ENCODE data around the gene TULP1. TPM values are rescaled to one million over a fixed set of nuclear protein-coding genes. Genes with fewer than 3 reads are reported as not detected.

The TULP1 gene
- total RNA-seq, 1 donor from 2014 or later: not detected

GRCh38 chr6:35483490-35483889 is 29.2 kb downstream of the TULP1 start:
- no peak for DNase-seq (ENCODE audit: low spot score)
- Mint-ChIP-seq H3K4me1 (ENCODE audit: unreplicated experiment) (peaks cover 16% of the 10 kb centered on the region), H3K36me3 (ENCODE audit: low read depth, unreplicated experiment) (peaks cover 3% of the 10 kb centered on the region), H3K27ac (ENCODE audit: unreplicated experiment) (no peak overlapping the region), H3K4me3 (ENCODE audit: unreplicated experiment) (no peak overlapping the region), H3K27me3 (ENCODE audit: unreplicated experiment) (peaks cover 6% of the 10 kb centered on the region), H3K9me3 (ENCODE audit: unreplicated experiment) (no peaks in the 10 kb centered on the region)
- TF ChIP-seq CTCF (IDR thresholded peaks at IDR 0.05; ENCODE audit: unreplicated experiment): no peak

DNA sequence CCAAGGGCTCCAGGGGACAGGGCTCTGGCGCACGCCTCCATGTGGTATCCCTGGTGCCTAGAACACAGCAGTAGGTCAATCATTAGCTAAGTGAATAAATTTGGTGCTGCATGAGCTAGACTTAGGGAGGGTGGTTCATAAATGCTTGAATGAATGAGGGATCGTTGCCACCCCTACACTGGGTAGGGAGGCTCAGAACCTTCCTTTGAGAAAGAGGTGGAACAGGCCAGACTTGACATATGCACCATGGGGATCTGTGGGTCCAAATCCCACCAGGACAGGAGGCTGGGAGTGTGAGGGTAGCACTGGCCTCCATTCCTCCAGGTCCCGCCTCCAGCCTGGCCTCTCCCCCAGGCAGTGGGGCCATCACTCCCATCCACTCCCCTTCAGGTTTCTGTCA is 29.6 kb downstream of the TULP1 start:
- H3K27ac Mint-ChIP-seq (ENCODE audit: unreplicated experiment): no peak overlapping the region

DNA sequence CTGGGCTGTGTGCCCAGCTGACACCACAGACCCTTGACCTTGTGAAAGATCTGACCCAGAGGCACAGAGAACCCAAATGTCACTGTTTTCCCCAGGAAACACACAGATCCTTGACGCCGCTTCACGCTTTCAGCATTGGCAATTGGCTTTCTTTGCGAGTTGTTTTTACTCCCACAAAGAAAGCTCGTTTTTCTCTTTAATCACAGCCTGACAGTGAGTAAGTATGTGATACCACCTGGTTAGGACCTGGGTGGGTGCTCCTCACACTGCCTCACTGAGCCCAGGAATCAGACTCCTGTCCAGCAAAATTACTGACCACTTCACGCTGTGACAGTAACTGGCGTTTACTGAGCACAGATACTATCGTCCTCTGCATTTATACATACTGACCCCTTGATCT is 31.5 kb downstream of the TULP1 start:
- peaks cover 4% of the 10 kb centered on the region for H3K4me1 Mint-ChIP-seq (ENCODE audit: unreplicated experiment)
- no peak overlapping the region for H3K27ac Mint-ChIP-seq (ENCODE audit: unreplicated experiment)
- H3K4me3 Mint-ChIP-seq (ENCODE audit: unreplicated experiment): no peak overlapping the region
- peaks cover 2% of the 10 kb centered on the region for H3K27me3 Mint-ChIP-seq (ENCODE audit: unreplicated experiment)
- no peaks in the 10 kb centered on the region for H3K36me3 Mint-ChIP-seq (ENCODE audit: low read depth, unreplicated experiment)
- no peak for DNase-seq (ENCODE audit: low spot score)
- TF ChIP-seq CTCF (IDR thresholded peaks at IDR 0.05; ENCODE audit: unreplicated experiment): no peak
- no peaks in the 10 kb centered on the region for H3K9me3 Mint-ChIP-seq (ENCODE audit: unreplicated experiment)

More for the DNA sequence above, 29.6 kb downstream of the TULP1 start:
- Mint-ChIP-seq H3K36me3 (ENCODE audit: low read depth, unreplicated experiment) (peaks cover 3% of the 10 kb centered on the region), H3K27me3 (ENCODE audit: unreplicated experiment) (peaks cover 6% of the 10 kb centered on the region), H3K4me1 (ENCODE audit: unreplicated experiment) (peaks cover 13% of the 10 kb centered on the region), H3K4me3 (ENCODE audit: unreplicated experiment) (no peak overlapping the region), H3K9me3 (ENCODE audit: unreplicated experiment) (no peaks in the 10 kb centered on the region)
- no peak for TF ChIP-seq CTCF (IDR thresholded peaks at IDR 0.05; ENCODE audit: unreplicated experiment)
- DNase-seq (ENCODE audit: low spot score): no peak

GRCh38 chr6:35480176-35480575 is 32.5 kb downstream of the TULP1 start:
- no peak for TF ChIP-seq CTCF (IDR thresholded peaks at IDR 0.05; ENCODE audit: unreplicated experiment)
- no peak for DNase-seq (ENCODE audit: low spot score)
- H3K4me3 Mint-ChIP-seq (ENCODE audit: unreplicated experiment): no peak overlapping the region
- H3K36me3 Mint-ChIP-seq (ENCODE audit: low read depth, unreplicated experiment): no peaks in the 10 kb centered on the region
- no peak overlapping the region for H3K27ac Mint-ChIP-seq (ENCODE audit: unreplicated experiment)
- no peaks in the 10 kb centered on the region for H3K9me3 Mint-ChIP-seq (ENCODE audit: unreplicated experiment)
- peaks cover 3% of the 10 kb centered on the region for H3K27me3 Mint-ChIP-seq (ENCODE audit: unreplicated experiment)
- H3K4me1 Mint-ChIP-seq (ENCODE audit: unreplicated experiment): peaks cover 4% of the 10 kb centered on the region

DNA sequence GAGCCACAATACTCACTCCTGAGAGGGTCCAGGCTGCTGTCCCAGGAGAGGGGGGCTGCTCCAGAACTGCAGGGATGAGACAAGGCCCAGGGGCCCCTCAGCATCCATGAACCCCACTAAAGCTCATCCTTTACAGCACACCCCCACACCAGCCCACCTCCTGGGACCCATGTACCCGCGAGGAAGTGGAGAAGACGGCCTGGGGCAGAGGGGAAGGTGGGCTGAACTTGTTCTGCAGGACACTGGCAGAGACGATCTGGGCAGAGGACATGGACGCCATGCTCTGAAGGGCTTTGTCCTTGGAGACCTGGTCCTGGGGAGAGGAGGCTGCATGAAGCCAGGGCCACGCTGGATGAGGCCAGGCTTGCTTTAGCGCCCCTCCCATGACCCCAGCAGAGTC is 34.4 kb downstream of the TULP1 start:
- no peaks in the 10 kb centered on the region for H3K36me3 Mint-ChIP-seq (ENCODE audit: low read depth, unreplicated experiment)
- no peaks in the 10 kb centered on the region for H3K4me1 Mint-ChIP-seq (ENCODE audit: unreplicated experiment)
- peaks cover 4% of the 10 kb centered on the region for H3K27me3 Mint-ChIP-seq (ENCODE audit: unreplicated experiment)
- no peaks in the 10 kb centered on the region for H3K9me3 Mint-ChIP-seq (ENCODE audit: unreplicated experiment)
- no peak for DNase-seq (ENCODE audit: low spot score)
- no peak overlapping the region for H3K4me3 Mint-ChIP-seq (ENCODE audit: unreplicated experiment)
- TF ChIP-seq CTCF (IDR thresholded peaks at IDR 0.05; ENCODE audit: unreplicated experiment): no peak
- no peak overlapping the region for H3K27ac Mint-ChIP-seq (ENCODE audit: unreplicated experiment)
